GM12873 (cell line): ENCODE results near the gene TMC6.

Experiments used
- CTCF ChIP-seq: IDR thresholded peaks from 2 replicates; pipeline ENCODE4 v1.5.1; 2012; ENCODE audit warnings: low read depth, mild to moderate bottlenecking, moderate library complexity, low read length, control low read depth; ENCODE audit not compliant: insufficient read depth; ENCODE audit errors: missing control alignments

The TMC6 gene

GRCh38 chr17:78130090-78130436, 1.5 kb upstream of the TMC6 start:
- no peak for TF ChIP-seq CTCF

GRCh38 chr17:78129351-78130089, 965 bp upstream of the TMC6 start:
- no peak for TF ChIP-seq CTCF

GRCh38 chr17:78127888-78128550, 536 bp downstream of the TMC6 start:
- TF ChIP-seq CTCF = no peak

GRCh38 chr17:78127239-78127887, 1.2 kb downstream of the TMC6 start:
- TF ChIP-seq CTCF = no peak

GRCh38 chr17:78126895-78127238, 1.7 kb downstream of the TMC6 start:
- TF ChIP-seq CTCF = no peak

- no peak for TF ChIP-seq CTCF
Measured at GRCh38 chr17:78125976-78126894, 2.3 kb downstream of the TMC6 start.
